ENCODE results near the gene PCID2.
"Not testable (repeated sequence)": the region's sequence is repeated elsewhere in the genome, so short reads cannot be mapped to it uniquely, and the experiment has no call there.

PCID2 gene

GRCh38 chr13:113208421-113209335 is at the start of gene PCID2:
TSS of gene PCID2 (minus strand) at chr13:113208669. CDS start at chr13:113208634, 35 bp downstream.
- in situ Hi-C loops (cut with HindIII; ENCODE audit: low sequenced_read_pairs) = no loop called here

- in situ Hi-C loops (cut with HindIII; ENCODE audit: low sequenced_read_pairs) = not testable (repeated sequence)
These were observed 49.4 kb upstream of the PCID2 start for GRCh38 chr13:113257908-113258307.

- in situ Hi-C loops (cut with HindIII; ENCODE audit: low sequenced_read_pairs) = no loop called here
These were observed 44.1 kb upstream of the PCID2 start for GRCh38 chr13:113252516-113253095.

- in situ Hi-C loops (cut with HindIII; ENCODE audit: low sequenced_read_pairs) = no loop called here
These were observed 37.7 kb upstream of the PCID2 start for GRCh38 chr13:113245849-113246796.

DNA sequence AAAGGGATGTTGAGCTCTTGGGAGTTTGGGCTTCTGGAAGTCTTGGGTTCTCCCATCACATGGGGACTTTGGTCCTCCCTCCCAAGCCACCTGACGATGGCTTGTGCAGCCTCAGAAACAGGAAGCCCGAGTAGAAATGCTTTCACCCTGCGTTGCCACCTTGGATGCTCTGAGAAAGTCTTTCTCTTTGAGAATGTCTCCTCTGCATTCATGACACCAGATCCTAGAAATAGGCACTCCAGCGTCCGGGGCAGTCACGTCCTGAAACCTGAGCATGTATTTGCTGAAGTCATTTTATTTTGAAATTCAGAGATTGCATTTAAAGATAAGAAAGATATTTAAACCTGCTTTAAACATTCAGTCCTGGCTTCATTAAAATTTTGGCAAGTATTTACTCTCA is 35.4 kb upstream of the PCID2 start:
- in situ Hi-C loops (cut with HindIII; ENCODE audit: low sequenced_read_pairs) = no loop called here

- in situ Hi-C loops (cut with HindIII; ENCODE audit: low sequenced_read_pairs) = not testable (repeated sequence)
These were observed 33.2 kb upstream of the PCID2 start for GRCh38 chr13:113241623-113242022.

DNA sequence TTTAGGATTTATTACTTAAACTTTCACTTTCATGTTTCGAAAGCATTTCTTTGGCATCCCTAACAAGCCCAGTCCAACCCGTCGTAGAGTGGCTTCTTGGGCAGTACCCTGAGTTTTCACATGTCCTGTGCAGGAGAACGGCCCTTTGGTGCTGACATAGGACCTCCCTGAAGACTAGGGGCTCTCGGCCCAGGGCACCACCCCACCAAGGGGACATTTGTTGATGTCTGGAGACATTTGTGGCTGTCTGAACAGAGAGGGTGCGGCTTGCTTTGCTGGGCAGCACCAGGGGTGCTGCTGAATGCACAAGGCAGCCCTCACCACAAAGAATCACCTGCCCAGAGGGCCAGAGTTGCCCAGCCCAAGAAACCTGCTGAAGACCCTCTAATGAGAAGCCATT is 31.5 kb upstream of the PCID2 start:
- in situ Hi-C loops (cut with HindIII; ENCODE audit: low sequenced_read_pairs) = no loop called here

GRCh38 chr13:113239357-113239756 is 30.9 kb upstream of the PCID2 start:
- in situ Hi-C loops (cut with HindIII; ENCODE audit: low sequenced_read_pairs) = no loop called here

DNA sequence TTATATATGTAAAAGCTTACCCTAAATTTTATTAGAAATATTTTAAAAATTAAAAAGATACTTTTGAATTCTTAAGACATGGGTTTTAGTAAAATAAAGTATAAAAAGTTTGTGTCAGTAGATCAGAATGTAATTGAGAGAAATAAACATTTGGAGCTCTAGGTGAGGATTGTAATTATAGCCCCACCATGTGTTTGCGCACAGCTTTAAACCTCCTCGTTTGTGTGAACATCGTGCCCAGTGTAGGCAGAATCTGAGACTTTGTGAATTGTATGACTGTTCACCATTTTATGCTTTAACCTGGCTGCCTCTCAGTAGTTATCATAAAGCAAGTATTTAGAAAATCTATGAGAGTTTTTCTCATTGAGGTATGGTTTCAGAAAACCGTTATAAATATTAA is 30.1 kb upstream of the PCID2 start:
- in situ Hi-C loops (cut with HindIII; ENCODE audit: low sequenced_read_pairs) = no loop called here

GRCh38 chr13:113233101-113233500 is 24.6 kb upstream of the PCID2 start:
- in situ Hi-C loops (cut with HindIII; ENCODE audit: low sequenced_read_pairs) = no loop called here

- in situ Hi-C loops (cut with HindIII; ENCODE audit: low sequenced_read_pairs) = no loop called here
These were observed 23.9 kb upstream of the PCID2 start for GRCh38 chr13:113232208-113233003.

DNA sequence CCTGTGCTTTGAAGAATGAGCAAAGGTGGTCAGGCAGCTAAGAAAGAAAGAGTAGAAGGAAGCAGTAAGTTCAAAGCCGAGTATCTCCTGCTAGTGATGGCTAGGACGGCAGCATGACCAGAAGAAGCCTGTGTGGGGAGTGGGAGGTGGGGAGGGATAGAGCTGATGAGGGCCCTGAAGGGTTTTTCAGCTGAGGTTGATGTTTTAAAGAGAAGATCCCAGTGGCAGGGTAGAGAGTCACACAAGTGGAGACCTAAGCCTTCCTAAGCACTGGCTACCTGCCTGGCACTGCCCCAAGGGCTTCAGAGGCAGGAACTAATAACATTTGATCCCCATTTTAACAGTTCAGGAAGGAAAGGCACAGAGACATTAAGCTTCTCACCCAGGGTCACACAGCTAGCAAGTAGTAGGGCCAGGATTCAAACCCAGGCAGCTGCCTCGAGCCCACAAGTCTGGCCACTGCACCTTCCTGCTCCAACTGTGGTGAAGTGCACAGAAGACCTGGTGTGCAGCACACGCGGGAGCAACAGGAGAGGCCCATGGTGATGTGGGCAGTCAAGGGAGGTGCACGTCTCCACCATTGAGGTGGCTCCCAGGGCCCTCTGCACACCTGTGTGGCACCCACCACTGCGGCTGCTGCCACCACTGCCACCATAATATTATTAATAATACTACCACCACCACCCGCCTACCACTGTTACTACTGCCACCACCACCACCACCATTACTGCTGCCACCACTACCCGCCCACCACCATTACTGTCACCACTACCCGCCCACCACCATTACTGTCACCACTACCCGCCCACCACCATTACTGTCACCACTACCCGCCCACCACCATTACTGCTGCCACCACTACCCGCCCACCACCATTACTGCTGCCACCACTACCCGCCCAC is 23.1 kb upstream of the PCID2 start:
- in situ Hi-C loops (cut with HindIII; ENCODE audit: low sequenced_read_pairs) = no loop called here

DNA sequence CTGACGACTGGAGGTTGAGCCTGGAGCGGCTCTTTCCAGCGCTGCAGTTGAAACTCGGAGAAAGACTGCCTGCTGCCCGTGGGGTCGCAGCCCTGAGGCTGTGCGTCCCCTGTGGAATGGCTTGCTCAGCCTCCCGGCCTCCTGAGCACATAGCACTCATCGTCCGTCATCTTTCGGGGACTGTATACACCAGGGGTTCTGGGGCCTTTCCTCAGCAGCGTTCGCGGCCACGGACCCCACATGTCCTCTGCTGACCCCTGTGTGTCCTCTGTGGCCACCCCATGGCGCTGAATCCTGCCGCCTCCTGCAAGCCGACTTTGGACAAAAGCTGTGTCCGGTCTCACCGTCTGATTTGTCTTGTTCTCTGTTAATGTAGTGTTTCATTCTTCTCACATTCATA is 21.3 kb upstream of the PCID2 start:
- in situ Hi-C loops (cut with HindIII; ENCODE audit: low sequenced_read_pairs) = no loop called here

- in situ Hi-C loops (cut with HindIII; ENCODE audit: low sequenced_read_pairs) = no loop called here
These were observed 20.7 kb upstream of the PCID2 start for GRCh38 chr13:113229161-113229560.

GRCh38 chr13:113226873-113227450 is 18.5 kb upstream of the PCID2 start:
- in situ Hi-C loops (cut with HindIII; ENCODE audit: low sequenced_read_pairs) = no loop called here

GRCh38 chr13:113225515-113225914 is 17.0 kb upstream of the PCID2 start:
- in situ Hi-C loops (cut with HindIII; ENCODE audit: low sequenced_read_pairs) = no loop called here

- in situ Hi-C loops (cut with HindIII; ENCODE audit: low sequenced_read_pairs) = loop anchor here (5.0 kb wide), 1 partner anchor 92 kb away; no protein-coding TSS in a partner anchor
These were observed 16.0 kb upstream of the PCID2 start for GRCh38 chr13:113224486-113224885.

DNA sequence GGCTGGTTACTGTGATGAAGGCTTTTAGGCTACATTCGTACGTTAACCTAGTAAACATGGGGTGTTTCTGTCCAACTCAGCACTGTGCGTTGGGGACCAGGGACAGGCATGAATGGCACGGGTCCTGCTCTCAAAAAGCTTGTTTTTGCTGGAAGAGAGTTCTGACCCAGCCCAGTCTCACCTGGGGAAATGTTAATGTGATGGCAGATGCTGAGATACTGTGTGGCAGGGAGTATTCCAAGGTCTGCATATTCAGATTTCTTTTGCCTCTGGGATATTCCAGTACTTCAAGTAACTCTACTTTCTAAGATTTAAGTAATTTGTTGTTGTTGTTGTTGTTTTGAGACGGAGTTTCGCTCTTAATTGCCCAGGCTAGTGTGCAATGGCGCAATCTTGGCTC is 14.6 kb upstream of the PCID2 start:
- in situ Hi-C loops (cut with HindIII; ENCODE audit: low sequenced_read_pairs) = loop anchor here (5.0 kb wide), 1 partner anchor 91 kb away; no protein-coding TSS in a partner anchor

DNA sequence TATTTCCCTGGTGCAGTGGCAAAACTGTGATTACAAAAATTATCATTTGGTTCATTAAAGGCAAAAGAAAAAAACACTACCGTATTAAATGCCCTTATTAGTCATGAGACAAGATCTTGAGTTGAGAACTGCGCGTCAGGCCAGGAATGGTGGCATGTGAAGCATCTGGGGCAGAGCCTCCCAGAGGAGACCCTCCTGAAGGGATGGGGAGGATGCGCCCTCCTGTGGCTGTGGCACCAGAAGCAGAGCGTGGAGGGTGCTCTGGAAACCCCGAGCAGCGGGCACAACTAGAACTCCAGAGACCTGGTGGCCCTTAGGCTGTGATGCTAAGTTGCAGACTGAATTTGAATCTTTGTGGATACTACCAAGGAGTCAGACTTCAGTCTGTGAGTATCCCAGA is 12.4 kb upstream of the PCID2 start:
- in situ Hi-C loops (cut with HindIII; ENCODE audit: low sequenced_read_pairs) = loop anchor here (5.0 kb wide), 1 partner anchor 89 kb away; no protein-coding TSS in a partner anchor
